Skin of body (tissue), 2 donors: ENCODE data around the gene RBM47. TPM values are rescaled to one million over a fixed set of nuclear protein-coding genes. Genes with fewer than 3 reads are reported as not detected.
"Not testable (repeated sequence)": the region's sequence is repeated elsewhere in the genome, so short reads cannot be mapped to it uniquely, and the experiment has no call there.

Source experiments
- DNase-seq: peaks from one replicate; lab custom pipeline; 2025; lab: John Stamatoyannopoulos, UW
- total RNA-seq: library from RNA; depleted of rRNA; stranded (reverse); fragments of >200 nt; gene quantifications from one replicate; pipeline ENCODE4 v1.2.3, GENCODE V29; 2014

RBM47 gene
- total RNA-seq, 1 donor from 2014 or later = 16.3 TPM

DNA sequence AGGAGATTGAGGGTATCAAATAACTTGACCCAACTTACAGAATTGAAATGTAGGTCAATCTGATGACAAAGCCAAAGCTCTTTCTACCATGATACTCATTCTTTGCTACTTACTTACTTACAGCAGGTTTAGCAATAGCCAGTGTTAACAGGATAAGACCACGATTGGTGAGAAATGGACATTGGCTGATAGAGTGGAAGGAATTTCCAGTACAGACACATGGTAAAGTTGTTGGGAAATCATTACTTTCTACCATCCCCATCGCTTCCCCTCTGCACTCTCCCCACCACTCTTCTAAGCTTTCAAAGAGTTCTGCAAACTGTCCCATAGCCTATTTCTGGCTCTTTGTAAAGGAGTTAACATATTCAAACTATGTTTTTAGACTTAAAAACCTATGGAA is 174.8 kb downstream of the RBM47 start:
- no peak for DNase-seq

DNA sequence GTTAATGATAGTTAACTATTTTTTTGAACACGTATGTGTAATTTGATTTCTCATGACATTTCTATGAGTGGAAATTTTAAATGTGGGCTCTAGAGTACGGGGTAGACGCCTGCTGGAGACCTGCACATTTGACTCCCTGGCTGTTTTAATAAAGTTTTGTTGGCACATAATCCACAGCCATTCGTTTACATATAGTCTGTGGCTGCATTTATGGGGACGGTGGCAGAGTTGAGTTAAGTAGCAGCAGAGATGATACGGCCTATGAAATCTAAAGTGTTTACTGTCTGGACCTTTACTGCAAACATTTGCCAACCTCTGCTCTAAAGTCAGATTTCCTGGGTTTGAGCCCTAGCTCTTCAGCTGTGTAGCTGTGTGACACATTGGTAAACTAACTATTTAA is 175.8 kb downstream of the RBM47 start:
- no peak for DNase-seq

DNA sequence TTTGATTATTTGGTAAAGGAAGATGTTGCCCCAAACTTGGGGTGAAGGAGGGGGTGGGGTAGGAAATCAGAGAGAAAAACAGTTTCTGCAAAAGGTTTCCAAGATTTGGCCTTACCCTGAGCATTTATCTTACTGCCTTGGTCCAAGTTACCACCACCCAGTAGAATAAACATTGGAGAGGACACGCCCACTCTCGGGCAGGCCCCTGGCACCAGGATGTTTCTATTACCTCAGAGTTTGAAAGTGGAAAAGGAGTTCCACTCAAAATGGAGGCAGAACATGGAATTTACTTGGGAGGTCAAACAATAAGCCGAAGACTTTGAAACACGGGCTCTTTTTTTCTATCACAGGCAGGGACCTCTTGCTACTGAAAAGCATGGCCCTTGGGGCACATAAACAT is 180.8 kb downstream of the RBM47 start:
- no peak for DNase-seq

DNA sequence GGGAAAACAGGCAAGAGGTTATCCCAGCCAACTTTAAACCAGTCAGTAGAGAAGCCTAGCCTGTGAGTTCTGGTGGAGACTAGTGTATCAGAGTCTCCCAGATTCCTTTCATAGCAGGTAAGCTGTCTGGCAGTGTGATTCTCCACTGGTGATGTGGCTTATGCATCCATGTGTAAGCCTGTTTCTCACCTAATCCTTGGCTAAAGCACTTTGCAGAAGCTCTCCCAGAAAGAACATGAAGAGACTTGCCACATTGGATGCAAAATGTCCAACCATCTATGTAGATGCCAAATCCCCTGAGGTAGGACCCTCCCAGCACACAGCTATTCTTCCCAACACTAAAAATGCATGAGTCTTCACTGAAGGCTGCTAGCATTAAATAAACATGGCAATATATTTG is 182.8 kb downstream of the RBM47 start:
- no peak for DNase-seq

DNA sequence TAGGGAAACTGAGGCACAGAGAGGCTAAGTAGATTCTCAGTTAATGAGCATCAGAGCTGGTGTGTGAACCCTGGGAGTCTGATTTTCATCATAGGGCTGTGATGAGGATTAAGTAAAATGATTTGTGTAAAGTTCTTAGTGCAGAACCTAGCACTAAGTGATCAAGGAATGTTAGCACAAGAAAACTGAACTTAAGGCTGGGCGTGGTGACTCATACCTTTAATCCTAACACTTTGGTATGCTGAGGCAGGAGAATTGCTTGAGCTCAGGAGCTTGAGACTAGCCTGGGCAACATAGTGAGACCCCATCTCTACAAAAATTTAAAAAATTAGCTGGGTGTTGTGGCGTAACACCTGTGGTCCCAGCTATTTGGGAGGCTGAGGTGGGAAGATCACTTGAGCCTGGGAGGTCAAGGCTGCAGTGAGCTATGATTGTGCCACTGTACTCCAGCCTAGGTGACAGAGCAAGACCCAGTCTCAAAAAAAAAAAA is 183.4 kb downstream of the RBM47 start:
- DNase-seq = not testable (repeated sequence)

DNA sequence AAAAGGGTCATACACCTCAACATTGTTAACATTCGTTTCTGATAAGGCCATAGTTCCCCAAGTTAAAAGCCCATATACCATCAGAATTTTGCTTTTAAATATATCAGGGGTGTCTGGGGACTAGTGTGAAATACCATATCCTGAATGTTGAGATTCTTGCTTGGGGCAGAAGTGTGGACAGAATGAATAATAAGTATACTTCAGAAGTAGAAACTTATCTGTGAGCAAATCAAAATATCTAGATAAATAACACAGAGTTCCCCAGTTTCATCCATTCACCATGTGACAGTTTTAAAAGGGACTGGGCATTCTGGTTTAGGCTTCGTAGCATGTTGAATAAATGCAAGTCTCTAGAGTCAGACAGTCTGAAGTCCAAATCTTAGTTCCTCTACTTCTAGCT is 184.0 kb downstream of the RBM47 start:
- no peak for DNase-seq

DNA sequence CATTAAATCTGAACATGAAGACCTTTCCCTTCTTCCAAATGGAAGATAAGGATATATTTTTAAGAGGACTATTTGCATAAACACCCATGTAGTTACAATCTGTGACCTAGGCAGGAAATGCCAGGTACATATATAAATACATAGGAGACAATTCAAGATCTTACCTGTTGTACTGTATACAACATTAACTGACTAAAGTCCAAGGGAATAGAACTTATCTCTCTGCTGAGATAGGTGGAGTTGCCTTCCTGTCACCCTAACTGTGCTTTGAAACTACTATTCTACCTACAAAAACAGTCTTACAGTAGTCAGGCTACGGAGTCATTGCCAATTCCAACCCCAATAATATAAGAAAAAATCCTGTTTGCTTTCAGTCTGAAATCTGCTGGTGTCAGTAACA is 188.2 kb downstream of the RBM47 start:
- no peak for DNase-seq

DNA sequence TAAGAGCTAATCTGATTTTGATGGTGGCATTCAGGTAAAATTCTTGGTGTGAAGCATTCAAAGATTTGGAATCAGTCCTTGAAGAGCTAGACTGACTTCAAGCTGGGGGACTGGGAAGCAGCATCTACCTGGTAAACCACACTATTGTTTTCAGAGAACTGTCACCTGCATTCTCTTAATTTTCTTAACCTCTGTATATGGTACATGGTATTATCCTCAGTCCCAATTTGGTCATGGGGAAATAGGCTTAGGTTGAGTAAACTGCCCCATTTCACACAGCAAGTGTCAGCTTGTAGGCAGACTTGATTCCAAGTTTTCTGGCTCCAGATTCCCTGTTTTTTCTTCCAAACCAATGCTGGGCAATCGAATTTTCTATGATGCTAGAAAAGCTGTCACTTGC is 190.1 kb downstream of the RBM47 start:
- no peak for DNase-seq

DNA sequence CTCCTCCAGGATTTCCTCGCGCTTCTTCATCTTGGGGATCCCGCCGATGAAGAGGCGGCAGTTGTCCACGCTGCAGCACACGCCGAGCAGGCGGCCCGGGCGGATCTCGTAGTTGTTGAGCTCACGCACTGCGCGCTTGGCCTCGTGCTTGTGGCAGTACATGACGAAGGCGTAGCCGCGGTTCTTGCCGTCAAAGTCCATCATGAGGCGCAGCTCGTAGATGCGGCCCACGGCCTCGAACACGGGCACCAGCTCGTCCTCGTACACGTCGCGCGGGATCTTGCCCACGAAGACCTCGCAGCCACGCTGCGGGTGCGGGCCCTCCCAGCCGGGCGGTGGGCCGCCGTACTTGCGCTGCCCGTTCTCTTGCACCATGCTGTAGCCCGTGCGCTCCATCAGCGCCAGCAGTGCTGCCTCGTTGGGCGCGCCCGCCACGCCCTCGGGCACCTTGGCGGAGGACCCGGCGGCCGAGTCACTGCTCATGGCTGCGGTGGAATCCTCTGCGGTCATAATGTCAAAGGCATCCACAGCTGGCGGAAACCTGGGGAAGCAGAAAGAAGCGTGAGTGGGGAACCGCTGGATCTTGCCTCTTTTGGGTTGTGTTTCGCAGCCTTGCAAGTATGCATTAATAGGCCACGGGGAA is 191.2 kb downstream of the RBM47 start:
- DNase-seq = no peak

DNA sequence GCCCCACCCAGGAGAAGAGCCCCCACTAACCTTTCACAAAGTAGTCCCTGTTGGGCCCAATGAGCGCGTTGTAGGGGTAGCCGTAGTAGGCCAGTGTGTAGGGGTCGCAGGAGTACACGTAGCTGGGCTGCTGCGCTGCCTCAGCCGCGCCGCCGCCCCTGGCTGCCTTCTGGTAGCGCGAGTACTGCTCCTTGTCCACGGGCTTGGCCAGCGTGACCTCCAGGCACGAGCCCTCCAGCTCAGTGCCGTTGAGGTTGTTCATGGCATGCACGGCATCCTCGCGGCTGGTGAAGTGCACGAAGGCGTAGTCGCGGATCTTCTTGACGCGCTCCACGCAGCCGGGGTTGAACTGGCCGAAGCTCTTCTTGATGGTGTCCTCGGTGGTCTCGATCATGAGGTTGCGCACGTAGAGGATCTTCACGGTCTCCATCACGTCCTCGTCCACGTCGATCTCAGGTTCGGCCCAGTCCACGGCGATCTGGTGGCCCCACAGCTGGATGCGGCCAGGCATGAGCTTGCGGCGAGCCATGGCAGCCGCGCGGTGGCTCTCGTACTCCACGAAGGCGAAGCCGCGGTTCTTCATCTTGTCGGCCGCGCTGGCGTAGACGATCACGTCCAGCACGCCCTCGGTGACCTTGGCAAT is 191.8 kb downstream of the RBM47 start:
- no peak for DNase-seq

DNA sequence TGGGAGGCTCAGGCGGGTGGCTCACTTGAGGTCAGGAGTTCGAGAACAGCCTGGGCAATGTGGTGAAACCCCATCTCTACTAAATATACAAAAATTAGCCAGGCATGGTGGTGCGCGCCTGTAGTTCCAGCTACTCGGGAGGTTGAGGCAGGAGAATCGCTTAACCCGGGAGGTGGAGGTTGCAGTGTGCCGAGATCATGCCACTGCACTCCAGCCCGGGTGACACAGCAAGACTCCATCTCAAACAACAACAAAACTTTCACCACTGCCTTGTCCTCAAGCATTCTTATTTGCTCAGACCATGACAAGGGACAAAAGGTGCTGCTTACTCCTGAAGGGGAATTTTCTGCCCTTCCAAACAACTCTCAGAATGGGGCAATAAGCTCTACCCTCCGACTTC is 194.4 kb downstream of the RBM47 start:
- DNase-seq = not testable (repeated sequence)

DNA sequence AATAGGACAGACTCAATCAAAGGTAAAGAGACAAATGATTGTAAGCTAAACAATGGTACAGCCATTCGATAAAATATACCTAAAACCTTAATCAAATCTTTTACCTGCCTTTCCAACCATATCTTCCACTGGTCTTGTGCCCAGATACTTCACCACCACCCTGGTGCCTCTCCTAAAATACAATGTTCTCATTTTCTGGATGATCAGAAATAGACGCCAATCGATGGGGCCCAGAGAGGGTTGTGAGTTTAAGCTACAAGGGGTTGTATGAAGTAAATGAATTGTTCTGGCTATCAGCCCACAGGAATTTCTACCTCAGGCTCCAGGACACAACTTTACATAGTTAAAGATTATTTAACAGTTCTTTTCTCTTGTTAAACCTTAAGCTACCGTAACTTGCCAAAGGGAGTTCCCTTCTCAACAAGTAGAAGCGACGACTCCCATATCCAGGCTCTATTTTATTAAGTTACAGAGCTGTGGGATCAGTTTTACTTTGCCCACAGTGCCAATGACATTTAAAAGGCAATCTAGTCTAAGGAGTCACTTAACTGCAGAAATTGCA is 195.5 kb downstream of the RBM47 start:
- DNase-seq = no peak

DNA sequence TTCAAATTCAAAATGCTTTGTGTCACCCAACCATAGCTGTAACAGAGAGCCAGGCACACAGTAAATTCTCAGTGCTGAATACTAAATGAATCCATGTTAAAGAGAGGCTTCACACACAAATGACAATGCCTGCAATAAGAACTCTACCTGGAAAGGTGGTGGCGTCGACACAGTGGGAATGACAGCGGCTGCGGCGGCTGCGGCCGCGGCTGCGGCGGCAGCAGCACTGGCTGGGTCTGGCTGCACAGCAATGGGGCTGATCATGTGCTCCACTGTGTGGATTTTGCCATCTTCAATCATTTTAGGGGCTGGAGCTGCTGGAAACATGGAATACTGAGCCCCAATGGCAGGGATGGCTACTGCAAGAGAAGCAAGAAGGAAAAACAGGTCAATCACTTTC is 197.2 kb downstream of the RBM47 start:
- DNase-seq = no peak

DNA sequence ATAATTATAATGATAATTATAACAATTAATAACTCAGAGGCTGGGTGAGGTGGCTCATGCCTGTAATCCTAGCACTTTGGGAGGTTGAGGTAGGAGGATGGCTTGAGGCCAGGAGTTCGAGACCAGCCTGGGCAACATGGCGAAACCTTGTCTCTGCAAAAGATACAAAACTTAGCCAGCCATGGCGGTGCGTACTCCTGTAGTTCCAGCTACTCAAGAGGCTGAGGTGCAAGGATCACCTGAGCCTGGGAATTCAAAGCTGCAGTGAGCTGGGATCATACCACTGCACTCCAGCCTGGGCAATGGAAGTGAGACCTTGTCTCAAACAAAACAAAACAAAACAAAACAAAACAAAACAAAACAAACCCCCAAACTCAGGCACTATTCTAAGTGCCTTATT is 201.8 kb downstream of the RBM47 start:
- not testable (repeated sequence) for DNase-seq

DNA sequence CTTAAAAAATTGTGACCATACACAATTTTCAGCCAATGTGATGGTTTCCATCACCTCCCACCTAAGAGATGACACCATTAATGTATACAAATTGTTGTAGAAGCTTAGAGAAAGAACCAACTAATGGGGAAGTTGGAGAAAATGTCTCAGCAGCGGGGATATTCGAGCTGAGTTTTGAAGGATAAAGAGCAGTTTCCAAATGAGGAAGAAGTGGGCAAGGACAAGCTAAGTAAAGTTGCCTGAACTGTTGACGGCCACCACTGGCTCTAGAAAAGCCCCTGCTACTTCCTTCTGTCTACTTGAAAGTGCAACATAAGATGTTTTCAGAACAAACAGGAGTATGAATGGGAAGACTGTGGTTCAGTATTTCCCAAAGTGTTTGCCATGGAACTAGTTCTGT is 202.5 kb downstream of the RBM47 start:
- no peak for DNase-seq

DNA sequence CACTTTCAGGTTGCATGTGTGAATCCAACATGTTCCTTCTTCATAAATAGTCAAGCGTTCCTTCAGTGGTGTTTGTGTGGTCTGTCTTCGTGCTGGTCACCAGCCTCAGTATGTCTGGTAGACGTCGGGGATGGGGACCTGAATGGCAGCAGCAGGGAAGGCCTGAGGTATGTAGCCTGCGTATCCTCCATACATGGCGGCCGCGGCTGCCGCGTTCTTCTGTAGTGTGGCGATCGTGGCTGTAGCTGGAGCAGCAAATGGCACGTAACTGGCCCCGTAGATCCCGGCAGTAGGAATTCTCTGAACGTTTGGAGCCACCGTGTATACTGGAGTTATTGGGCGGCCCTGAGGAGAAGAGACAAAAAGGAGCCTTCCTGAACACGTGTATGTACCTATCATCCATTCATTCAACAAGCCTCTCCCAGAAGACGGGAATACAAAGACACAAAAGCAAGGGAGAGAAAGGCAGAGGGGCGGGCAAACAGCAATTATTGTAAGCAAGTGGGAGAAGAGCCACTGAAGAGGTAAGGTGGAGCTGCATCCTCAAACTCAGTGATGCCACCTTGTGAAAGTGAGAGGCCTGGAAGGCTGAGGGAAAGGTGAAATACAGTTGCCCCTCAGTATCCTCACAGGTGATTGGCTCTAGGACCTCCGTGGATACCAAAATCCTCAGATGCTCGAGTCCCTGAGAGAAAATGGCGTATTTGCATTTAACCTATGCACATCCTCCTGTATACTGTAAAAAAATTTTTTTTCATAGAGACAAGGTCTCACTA is 203.7 kb downstream of the RBM47 start:
- DNase-seq = no peak

DNA sequence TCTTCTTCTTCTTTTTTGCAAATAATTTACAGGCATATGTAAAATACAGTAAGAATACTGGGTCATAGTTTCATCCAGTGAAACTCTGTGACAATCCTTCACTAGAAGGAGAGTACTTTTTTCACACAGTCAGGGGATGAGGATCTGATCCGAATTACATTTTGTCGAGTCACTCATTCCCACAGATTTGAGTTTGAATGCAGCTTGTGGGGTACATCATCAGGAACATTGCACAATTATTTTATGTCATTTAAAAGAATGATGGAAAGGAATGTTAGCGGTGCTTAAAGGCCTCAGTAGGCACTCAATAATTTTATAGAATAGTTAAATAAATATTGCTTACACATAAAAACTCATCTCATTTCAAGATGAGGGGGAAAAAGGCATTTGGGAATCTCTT is 205.9 kb downstream of the RBM47 start:
- DNase-seq = no peak

DNA sequence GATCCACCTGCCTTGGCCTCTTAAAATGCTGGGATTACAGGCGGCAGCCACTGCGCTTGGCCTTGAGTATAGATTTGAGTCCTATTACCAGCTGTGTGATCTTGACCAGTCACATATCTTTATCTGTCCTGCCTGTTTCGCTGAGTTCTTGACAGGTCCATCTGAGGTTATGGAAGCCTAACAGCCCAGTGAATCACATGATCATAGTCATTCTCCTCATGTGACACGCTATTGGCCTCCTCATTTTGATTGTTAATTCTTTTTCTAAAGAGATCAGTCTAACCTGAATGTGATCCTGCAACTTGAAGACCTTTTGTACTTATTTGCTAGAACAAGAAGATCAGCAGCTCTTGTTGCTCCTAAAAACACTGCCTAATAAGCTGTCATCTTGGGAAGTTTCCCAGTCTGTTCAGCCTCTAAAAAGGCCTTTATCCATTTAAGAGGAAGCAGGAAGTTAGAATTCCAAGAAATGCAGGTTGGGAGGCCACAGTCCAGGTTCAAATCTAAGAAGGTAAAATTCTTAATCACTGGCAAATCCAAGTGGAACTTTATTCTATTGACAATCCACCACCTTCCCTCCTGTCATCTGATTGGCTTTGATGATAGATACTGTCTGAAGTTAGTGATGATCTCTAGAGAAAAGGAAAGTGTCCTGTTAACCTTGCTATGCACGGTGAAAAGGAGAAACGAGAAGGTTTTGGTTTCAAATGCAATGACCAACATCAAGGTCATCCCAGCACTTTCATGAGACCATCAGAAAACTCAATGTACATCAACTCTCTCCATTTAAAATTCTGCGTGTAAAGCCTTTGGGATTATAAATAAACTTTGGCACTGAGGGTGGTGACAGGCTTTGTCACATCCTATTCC is 207.6 kb downstream of the RBM47 start:
- no peak for DNase-seq

DNA sequence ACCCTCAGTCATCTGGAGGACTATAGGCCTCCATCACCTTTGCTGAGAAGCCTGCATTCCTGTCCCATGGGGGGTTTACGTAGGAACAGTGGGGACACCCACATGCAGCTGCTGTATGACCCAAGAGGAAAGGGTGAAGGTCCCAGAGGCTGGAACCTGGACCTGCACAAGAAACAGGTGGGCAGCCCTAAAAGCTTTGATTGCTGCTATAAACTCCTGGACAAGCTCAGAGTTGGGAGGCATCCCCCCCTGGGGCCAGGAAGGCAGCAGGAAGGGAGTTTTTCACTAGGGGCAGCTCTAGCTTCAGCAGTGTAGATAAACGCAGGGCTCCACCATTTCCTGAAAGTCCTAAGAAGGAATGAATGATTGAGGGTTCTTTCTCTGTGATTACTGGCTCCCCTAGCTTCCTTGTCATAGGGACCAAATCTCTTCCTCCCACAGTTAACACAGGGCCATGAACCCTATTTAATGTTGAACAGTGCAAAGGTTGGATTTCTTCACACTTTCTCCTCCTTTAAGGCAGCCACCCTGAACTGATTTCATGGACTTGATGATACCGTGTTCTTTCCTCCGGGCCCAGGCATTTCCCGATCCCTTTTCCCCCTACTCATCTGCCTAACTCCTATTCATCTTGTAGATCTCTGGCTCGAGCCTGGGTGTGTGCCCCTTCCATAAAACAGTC is 210.3 kb downstream of the RBM47 start:
- no peak for DNase-seq

DNA sequence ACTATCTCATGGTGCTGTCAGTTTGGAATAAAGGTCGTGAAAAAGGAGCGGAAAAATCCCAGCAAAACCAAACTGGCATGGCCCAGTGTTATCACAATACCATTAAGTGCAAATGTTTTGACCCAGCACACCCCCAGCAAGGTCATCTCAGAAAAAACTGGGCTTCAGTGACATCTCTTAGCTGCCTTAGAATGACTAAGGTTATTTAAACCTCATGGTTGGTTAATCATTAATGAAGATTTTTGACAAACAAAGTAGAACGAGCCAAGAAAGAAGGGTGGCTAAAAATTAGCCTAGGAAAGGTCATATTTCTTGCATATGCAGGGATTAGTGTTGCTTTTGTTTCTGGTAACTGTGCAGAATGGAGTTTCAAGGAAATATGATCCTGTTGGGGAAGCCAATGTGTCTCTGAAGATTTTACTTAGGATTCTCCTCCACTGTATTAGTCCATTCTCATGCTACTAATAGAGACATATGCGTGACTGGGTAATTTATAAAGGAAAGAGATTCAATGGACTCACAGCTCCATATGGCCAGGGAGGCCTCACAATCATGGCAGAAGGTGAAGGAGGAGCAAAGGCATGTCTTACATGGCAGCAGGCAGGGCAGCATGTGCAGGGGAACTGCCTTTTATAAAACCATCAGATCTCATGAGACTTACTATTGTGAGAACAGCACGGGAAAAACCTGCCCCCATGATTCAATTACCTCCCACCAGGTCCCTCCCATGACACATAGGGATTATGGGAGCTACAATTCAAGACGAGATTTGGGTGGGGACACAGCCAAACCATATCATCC is 211.0 kb downstream of the RBM47 start:
- no peak for DNase-seq
